ENCODE measurements around the gene P3H2. TPM values are rescaled to one million over a fixed set of nuclear protein-coding genes. Genes with fewer than 3 reads are reported as not detected.

P3H2 gene
- total and polyA plus RNA-seq, 9 of the 15 experiments (the other 6 are each of a cell fraction or from before 2014, with no cell fraction given): 0.04 to 0.26 (median 0.22) TPM; not detected in 6

DNA sequence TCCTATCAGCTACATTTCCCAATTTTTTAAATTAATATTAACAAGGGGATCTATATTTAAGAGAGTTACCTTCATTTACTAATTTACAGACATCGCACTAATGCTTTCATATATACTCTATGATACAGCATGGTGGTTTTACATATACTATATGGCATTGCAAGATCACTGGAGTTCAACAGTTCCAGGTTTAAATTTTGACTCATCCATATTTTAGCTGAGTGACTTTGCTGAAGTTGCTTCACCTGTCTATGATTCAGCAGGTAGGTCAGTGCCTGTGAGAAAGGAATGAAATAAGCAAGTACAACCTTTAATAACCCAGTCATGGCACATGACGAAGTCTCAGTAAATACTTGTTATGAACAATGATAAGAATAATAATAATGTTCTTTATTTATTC, 211.1 kb downstream of the P3H2 start (continued):
- TF ChIP-seq, protein P1, sequence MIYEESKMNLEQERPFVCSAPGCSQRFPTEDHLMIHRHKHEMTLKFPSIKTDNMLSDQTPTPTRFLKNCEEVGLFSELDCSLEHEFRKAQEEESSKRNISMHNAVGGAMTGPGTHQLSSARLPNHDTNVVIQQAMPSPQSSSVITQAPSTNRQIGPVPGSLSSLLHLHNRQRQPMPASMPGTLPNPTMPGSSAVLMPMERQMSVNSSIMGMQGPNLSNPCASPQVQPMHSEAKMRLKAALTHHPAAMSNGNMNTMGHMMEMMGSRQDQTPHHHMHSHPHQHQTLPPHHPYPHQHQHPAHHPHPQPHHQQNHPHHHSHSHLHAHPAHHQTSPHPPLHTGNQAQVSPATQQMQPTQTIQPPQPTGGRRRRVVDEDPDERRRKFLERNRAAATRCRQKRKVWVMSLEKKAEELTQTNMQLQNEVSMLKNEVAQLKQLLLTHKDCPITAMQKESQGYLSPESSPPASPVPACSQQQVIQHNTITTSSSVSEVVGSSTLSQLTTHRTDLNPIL (CRISPR knock-in tag; IDR thresholded peaks at IDR 0.05): no peak
- TF ChIP-seq ARID1B (IDR thresholded peaks at IDR 0.05): no peak

DNA sequence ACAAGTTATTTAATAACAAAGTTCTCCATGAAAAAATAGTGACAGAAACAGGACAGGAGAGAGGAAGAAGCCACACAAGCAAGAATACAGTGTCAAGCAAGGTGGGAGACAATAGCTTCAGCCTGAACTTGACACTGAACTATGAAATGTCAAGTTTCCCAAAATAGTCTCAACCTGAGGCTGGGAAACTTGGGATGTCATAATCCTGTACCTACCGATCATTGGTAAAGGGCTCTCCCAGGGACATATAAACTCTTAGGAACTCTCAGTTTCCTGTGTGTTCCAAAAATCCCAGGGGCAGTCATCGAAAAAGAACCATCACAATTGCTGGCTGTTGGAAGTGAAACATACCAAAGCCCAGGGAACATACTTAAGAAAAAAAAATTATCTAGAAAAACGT, 211.6 kb downstream of the P3H2 start:
- no peak overlapping the region for H3K27ac ChIP-seq (ENCODE audit: extremely low read depth, low read depth, low read length)
- ChIA-PET CTCF (ENCODE audit: low intra/inter-chr PET ratio) (no interaction called here), POLR2A (no interaction called here)
- H3K27me3 ChIP-seq (ENCODE audit: control insufficient read depth in 2 of 2, insufficient read depth in 2 of 2, low read length in 2 of 2): no peaks in the 10 kb centered on the region
- no TSS peak for BruUV-seq (replicated peaks)
- no peaks in the 10 kb centered on the region for H3K79me2 ChIP-seq (ENCODE audit: control insufficient read depth, insufficient read depth, low read length)
- no peak for FAIRE-seq
- H3K36me3 ChIP-seq (ENCODE audit: control insufficient read depth, insufficient read depth, low read length): no peaks in the 10 kb centered on the region
- no peak for DNase-seq (ENCODE audit: extremely low read depth in 1 of 4, low spot score in 3 of 4)
- intact Hi-C loops (cut with micrococcal nuclease) (no loop called here), in situ Hi-C loops (cut with MboI) (no loop called here)
- H3K9me3 ChIP-seq (replicated peaks; ENCODE audit: control insufficient read depth, insufficient read depth, low read depth, low read length): no peaks in the 10 kb centered on the region
- H3K4me1 ChIP-seq (replicated peaks in 1 of 2; ENCODE audit: control insufficient read depth in 2 of 2, insufficient read depth in 2 of 2, low read length in 2 of 2): no peaks in the 10 kb centered on the region
- 0% methylated on average over 3 of the region's 3 CpGs for WGBS (ENCODE audit: insufficient coverage, low coverage, missing lambda C conversion rate)
- no peaks in the 10 kb centered on the region for H4K20me1 ChIP-seq (replicated peaks; ENCODE audit: control insufficient read depth, insufficient read depth, low read length)
- H3K4me3 ChIP-seq: no peak overlapping the region
- TF ChIP-seq ZNF197 (CRISPR knock-in tag; IDR thresholded peaks at IDR 0.05; ENCODE audit: low read depth) (no peak), COPS2 (conservative IDR thresholded peaks at IDR 0.05) (no peak), HDAC2 (IDR thresholded peaks at IDR 0.05) (no peak), HEY1 (CRISPR knock-in tag; IDR thresholded peaks at IDR 0.05; ENCODE audit: borderline replicate concordance) (no peak), HLTF (IDR thresholded peaks at IDR 0.05) (no peak)
- TF ChIP-seq, protein P2, sequence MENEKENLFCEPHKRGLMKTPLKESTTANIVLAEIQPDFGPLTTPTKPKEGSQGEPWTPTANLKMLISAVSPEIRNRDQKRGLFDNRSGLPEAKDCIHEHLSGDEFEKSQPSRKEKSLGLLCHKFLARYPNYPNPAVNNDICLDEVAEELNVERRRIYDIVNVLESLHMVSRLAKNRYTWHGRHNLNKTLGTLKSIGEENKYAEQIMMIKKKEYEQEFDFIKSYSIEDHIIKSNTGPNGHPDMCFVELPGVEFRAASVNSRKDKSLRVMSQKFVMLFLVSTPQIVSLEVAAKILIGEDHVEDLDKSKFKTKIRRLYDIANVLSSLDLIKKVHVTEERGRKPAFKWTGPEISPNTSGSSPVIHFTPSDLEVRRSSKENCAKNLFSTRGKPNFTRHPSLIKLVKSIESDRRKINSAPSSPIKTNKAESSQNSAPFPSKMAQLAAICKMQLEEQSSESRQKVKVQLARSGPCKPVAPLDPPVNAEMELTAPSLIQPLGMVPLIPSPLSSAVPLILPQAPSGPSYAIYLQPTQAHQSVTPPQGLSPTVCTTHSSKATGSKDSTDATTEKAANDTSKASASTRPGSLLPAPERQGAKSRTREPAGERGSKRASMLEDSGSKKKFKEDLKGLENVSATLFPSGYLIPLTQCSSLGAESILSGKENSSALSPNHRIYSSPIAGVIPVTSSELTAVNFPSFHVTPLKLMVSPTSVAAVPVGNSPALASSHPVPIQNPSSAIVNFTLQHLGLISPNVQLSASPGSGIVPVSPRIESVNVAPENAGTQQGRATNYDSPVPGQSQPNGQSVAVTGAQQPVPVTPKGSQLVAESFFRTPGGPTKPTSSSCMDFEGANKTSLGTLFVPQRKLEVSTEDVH (IDR thresholded peaks at IDR 0.05; ENCODE audit: low read depth, partially characterized antibody): no peak
- no peak overlapping the region for H2AFZ ChIP-seq (ENCODE audit: low read depth, low read length)
- H3K4me2 ChIP-seq (ENCODE audit: insufficient read depth, low read length): no peak overlapping the region
- ATAC-seq: no peak
- no peaks in the 10 kb centered on the region for H3K9me1 ChIP-seq (ENCODE audit: control insufficient read depth, insufficient read depth, low read length)
- no peak overlapping the region for H3K9ac ChIP-seq (ENCODE audit: insufficient read depth in 1 of 2, low read depth in 2 of 2, low read length in 2 of 2)
